HepG2 (cell line): ENCODE measurements around the gene ABCB6. TPM values are rescaled to one million over a fixed set of nuclear protein-coding genes. Genes with fewer than 3 reads are reported as not detected.

ENCODE experiments used
- ARID2 ChIP-seq: sonication (generic); formaldehyde crosslinking; IDR thresholded peaks from 2 replicates; pipeline ENCODE4 v1.8.1; 2022; ENCODE audit warnings: mild to moderate bottlenecking, missing genetic modification reagents, borderline replicate concordance
- HHEX ChIP-seq: IDR thresholded peaks from 2 replicates; pipeline ENCODE4 v1.6.1; 2016; ENCODE audit warnings: control low read depth
- IRX3 ChIP-seq: sonication (generic); formaldehyde crosslinking; IDR thresholded peaks from 2 replicates; pipeline ENCODE4 v1.8.1; 2023; ENCODE audit warnings: mild to moderate bottlenecking, low read depth, missing genetic modification reagents, borderline replicate concordance
- NFIC ChIP-seq: IDR thresholded peaks from 2 replicates; pipeline ENCODE4 v1.6.1; 2012; ENCODE audit warnings: mild to moderate bottlenecking, low read length, inconsistent platforms
- NFYB ChIP-seq: sonication (generic); formaldehyde crosslinking; IDR thresholded peaks from 2 replicates; pipeline ENCODE4 v1.4.0; 2020; ENCODE audit warnings: missing genetic modification reagents
- NR2F2 ChIP-seq: IDR thresholded peaks from 2 replicates; pipeline ENCODE4 v1.6.1; 2012; ENCODE audit warnings: low read depth, inconsistent platforms, borderline replicate concordance
- PHF5A ChIP-seq: IDR thresholded peaks from one replicate; pipeline ENCODE4 v1.6.1; 2018; ENCODE audit warnings: low read depth, missing genetic modification reagents; ENCODE audit not compliant: unreplicated experiment
- RAD51 ChIP-seq: fragments of 450-650 bp; IDR thresholded peaks from 2 replicates; pipeline ENCODE4 v1.6.1; 2016; ENCODE audit warnings: borderline replicate concordance
- ZFP37 ChIP-seq: sonication (generic); formaldehyde crosslinking; IDR thresholded peaks from 2 replicates; pipeline ENCODE4 v1.4.0; 2020; ENCODE audit warnings: missing genetic modification reagents, borderline replicate concordance
- ZIK1 ChIP-seq: sonication (generic); formaldehyde crosslinking; IDR thresholded peaks from 2 replicates; pipeline ENCODE4 v1.5.0; 2020; ENCODE audit warnings: mild to moderate bottlenecking, low read depth, missing genetic modification reagents, borderline replicate concordance
- ZNF232 ChIP-seq: sonication (generic); formaldehyde crosslinking; IDR thresholded peaks from 2 replicates; pipeline ENCODE4 v1.4.0; 2020; ENCODE audit warnings: missing genetic modification reagents, borderline replicate concordance
- ZNF484 ChIP-seq: sonication (generic); formaldehyde crosslinking; IDR thresholded peaks from 2 replicates; pipeline ENCODE4 v1.5.1; 2020; ENCODE audit warnings: mild to moderate bottlenecking, low read depth, missing genetic modification reagents, borderline replicate concordance
- polyA plus RNA-seq, 8 experiments: library from polyadenylated mRNA; depleted of rRNA in 3 of 8; stranded (reverse) in 7 of 8; unstranded in 1 of 8; fragments of >200 nt; fragmentation: Illumina TruSeq in 4 of 8; extraction: Trizol in 4 of 8; gene quantifications; 2 replicates each; pipeline versions ENCODE4 v1.2.1 to v1.2.3, GENCODE V29; 2011 to 2016; ENCODE audit warnings: low read depth in 4 of 8, missing spikeins in 1 of 8, mixed read lengths in 1 of 8; ENCODE audit not compliant: insufficient read depth in 1 of 8
- total RNA-seq, 5 experiments: library from RNA; depleted of rRNA; stranded (reverse); fragments of >200 nt; fragmentation: Illumina TruSeq; extraction: Trizol; gene quantifications; 2 replicates each; pipeline ENCODE4 v1.2.3, GENCODE V29; 2016; ENCODE audit warnings: low read depth in 1 of 5
- TF ChIP-seq, protein P1 (sequence below): sonication (generic); formaldehyde crosslinking; IDR thresholded peaks from 2 replicates; pipeline ENCODE4 v1.5.1; 2020; ENCODE audit warnings: missing genetic modification reagents, mild to moderate bottlenecking, borderline replicate concordance
- TF ChIP-seq, protein P2 (sequence below): sonication (generic); formaldehyde crosslinking; conservative IDR thresholded peaks from 2 replicates; pipeline ENCODE4 v1.8.0; 2022; ENCODE audit warnings: mild to moderate bottlenecking, moderate library complexity, missing genetic modification reagents
- TF ChIP-seq, protein P3 (sequence below): sonication (generic); formaldehyde crosslinking; IDR thresholded peaks from 2 replicates; pipeline ENCODE4 v1.5.0; 2020; ENCODE audit warnings: mild to moderate bottlenecking, missing genetic modification reagents
- TF ChIP-seq, protein P4 (sequence below): sonication (generic); formaldehyde crosslinking; IDR thresholded peaks from 2 replicates; pipeline ENCODE4 v1.4.0; 2020; ENCODE audit warnings: missing genetic modification reagents, borderline replicate concordance

The ABCB6 gene
- total and polyA plus RNA-seq, 2 of the 13 experiments (the other 11 are each of a cell fraction or from before 2014, with no cell fraction given), result 91.1 to 137 TPM

DNA sequence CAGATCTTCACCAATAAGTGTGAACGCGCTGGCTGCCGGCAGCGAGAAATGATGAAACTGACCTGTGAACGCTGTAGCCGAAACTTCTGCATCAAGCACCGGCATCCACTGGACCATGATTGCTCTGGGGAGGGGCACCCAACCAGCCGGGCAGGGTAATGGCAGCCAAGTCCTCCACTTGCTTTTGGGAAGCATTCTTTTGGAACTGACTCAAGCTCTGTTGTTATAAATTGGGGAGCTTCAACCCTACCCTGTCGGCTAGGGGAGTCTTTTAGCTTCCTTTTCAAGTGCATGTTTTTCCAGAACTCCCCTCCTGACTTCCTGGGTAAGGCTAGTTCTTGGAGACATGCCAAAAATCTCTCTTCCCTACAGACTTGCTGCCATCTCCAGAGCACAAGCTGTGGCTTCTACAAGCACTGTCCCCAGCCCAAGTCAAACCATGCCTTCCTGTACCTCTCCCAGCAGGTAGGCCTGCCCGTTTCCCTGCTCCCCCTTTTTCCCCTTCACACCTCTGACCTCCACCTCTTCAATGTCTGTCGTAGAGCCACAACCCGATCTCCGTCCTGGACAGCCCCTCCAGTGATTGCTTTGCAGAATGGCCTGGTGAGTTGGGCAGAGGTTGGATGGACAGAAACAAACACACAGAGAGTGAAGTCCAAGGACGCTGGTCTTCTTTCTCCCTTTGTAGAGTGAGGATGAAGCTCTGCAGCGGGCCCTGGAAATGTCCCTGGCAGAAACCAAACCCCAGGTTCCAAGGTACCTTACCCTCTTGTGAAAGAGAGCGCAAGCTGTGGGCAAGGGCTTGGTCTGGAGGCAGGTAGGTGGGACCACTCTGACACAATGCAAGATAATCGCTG is 10.6 kb downstream of the ABCB6 start (continued):
- TF ChIP-seq, protein P1, sequence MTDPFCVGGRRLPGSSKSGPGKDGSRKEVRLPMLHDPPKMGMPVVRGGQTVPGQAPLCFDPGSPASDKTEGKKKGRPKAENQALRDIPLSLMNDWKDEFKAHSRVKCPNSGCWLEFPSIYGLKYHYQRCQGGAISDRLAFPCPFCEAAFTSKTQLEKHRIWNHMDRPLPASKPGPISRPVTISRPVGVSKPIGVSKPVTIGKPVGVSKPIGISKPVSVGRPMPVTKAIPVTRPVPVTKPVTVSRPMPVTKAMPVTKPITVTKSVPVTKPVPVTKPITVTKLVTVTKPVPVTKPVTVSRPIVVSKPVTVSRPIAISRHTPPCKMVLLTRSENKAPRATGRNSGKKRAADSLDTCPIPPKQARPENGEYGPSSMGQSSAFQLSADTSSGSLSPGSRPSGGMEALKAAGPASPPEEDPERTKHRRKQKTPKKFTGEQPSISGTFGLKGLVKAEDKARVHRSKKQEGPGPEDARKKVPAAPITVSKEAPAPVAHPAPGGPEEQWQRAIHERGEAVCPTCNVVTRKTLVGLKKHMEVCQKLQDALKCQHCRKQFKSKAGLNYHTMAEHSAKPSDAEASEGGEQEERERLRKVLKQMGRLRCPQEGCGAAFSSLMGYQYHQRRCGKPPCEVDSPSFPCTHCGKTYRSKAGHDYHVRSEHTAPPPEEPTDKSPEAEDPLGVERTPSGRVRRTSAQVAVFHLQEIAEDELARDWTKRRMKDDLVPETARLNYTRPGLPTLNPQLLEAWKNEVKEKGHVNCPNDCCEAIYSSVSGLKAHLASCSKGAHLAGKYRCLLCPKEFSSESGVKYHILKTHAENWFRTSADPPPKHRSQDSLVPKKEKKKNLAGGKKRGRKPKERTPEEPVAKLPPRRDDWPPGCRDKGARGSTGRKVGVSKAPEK (CRISPR knock-in tag), result 0 out of 2 replicates have a peak, but pooled peaks have one; percentile 59
- TF ChIP-seq NFYB (CRISPR knock-in tag) (no peak), HHEX (0 out of 2 replicates have a peak, but pooled peaks have one; percentile 58), NFIC (peak; percentile 80; the same call in 1 of the 2 replicates), ARID2 (CRISPR knock-in tag) (no peak), NR2F2 (peak; percentile 16), ZNF232 (CRISPR knock-in tag) (no peak; the same call in 1 of the 2 replicates), ZFP37 (CRISPR knock-in tag) (0 out of 2 replicates have a peak, but pooled peaks have one; percentile 19), IRX3 (CRISPR knock-in tag) (0 out of 2 replicates have a peak, but pooled peaks have one; percentile 11), PHF5A (CRISPR knock-in tag) (peak; percentile 83), ZNF484 (CRISPR knock-in tag) (no peak), ZIK1 (CRISPR knock-in tag) (no peak; the same call in 1 of the 2 replicates), RAD51 (no peak)
- TF ChIP-seq, protein P2, sequence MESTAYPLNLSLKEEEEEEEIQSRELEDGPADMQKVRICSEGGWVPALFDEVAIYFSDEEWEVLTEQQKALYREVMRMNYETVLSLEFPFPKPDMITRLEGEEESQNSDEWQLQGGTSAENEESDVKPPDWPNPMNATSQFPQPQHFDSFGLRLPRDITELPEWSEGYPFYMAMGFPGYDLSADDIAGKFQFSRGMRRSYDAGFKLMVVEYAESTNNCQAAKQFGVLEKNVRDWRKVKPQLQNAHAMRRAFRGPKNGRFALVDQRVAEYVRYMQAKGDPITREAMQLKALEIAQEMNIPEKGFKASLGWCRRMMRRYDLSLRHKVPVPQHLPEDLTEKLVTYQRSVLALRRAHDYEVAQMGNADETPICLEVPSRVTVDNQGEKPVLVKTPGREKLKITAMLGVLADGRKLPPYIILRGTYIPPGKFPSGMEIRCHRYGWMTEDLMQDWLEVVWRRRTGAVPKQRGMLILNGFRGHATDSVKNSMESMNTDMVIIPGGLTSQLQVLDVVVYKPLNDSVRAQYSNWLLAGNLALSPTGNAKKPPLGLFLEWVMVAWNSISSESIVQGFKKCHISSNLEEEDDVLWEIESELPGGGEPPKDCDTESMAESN (CRISPR knock-in tag), result peak; percentile 74
- TF ChIP-seq, protein P3, sequence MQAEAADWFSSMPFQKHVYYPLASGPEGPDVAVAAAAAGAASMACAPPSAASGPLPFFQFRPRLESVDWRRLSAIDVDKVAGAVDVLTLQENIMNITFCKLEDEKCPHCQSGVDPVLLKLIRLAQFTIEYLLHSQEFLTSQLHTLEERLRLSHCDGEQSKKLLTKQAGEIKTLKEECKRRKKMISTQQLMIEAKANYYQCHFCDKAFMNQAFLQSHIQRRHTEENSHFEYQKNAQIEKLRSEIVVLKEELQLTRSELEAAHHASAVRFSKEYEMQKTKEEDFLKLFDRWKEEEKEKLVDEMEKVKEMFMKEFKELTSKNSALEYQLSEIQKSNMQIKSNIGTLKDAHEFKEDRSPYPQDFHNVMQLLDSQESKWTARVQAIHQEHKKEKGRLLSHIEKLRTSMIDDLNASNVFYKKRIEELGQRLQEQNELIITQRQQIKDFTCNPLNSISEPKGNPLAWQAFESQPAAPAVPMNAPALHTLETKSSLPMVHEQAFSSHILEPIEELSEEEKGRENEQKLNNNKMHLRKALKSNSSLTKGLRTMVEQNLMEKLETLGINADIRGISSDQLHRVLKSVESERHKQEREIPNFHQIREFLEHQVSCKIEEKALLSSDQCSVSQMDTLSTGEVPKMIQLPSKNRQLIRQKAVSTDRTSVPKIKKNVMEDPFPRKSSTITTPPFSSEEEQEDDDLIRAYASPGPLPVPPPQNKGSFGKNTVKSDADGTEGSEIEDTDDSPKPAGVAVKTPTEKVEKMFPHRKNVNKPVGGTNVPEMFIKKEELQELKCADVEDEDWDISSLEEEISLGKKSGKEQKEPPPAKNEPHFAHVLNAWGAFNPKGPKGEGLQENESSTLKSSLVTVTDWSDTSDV (CRISPR knock-in tag), result no peak
- TF ChIP-seq, protein P4, sequence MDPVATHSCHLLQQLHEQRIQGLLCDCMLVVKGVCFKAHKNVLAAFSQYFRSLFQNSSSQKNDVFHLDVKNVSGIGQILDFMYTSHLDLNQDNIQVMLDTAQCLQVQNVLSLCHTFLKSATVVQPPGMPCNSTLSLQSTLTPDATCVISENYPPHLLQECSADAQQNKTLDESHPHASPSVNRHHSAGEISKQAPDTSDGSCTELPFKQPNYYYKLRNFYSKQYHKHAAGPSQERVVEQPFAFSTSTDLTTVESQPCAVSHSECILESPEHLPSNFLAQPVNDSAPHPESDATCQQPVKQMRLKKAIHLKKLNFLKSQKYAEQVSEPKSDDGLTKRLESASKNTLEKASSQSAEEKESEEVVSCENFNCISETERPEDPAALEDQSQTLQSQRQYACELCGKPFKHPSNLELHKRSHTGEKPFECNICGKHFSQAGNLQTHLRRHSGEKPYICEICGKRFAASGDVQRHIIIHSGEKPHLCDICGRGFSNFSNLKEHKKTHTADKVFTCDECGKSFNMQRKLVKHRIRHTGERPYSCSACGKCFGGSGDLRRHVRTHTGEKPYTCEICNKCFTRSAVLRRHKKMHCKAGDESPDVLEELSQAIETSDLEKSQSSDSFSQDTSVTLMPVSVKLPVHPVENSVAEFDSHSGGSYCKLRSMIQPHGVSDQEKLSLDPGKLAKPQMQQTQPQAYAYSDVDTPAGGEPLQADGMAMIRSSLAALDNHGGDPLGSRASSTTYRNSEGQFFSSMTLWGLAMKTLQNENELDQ (CRISPR knock-in tag), result no peak
